Measurements from ENCODE around the gene PMM1.

- TF ChIP-seq POLR2A (IDR thresholded peaks at IDR 0.05; ENCODE audit: low read length), result no peak
- no peak for TF ChIP-seq CTCF (IDR thresholded peaks at IDR 0.05)
- no peak for TF ChIP-seq RCOR1 (IDR thresholded peaks at IDR 0.05; ENCODE audit: low read depth, low read length)
- TF ChIP-seq CBX8 (IDR thresholded peaks at IDR 0.05), result no peak
- no peak for TF ChIP-seq SMC3 (IDR thresholded peaks at IDR 0.05)
- no peak for TF ChIP-seq RFX5 (IDR thresholded peaks at IDR 0.05)
Measured at GRCh38 chr22:41548830-41549211, 40.8 kb downstream of the PMM1 start.
